Stomach (tissue), 4 donors: ENCODE measurements around the gene ARL13B.

Experiments used
- CTCF ChIP-seq, 7 experiments: fragments of 450-650 bp in 4 of 7; fragments of 200-600 bp in 3 of 7; sonication (generic) in 3 of 7; IDR thresholded peaks; one replicate each; pipeline ENCODE4 v1.5.1; 2016 to 2019; ENCODE audit warnings: antibody characterized with exemption in 7 of 7, control low read depth in 2 of 7, mild to moderate bottlenecking in 1 of 7
- EP300 ChIP-seq: sonication (generic); formaldehyde crosslinking; IDR thresholded peaks from one replicate; pipeline ENCODE4 v1.6.1; 2017; ENCODE audit warnings: antibody characterized with exemption
- POLR2A ChIP-seq, 4 donors: fragments of 450-650 bp; IDR thresholded peaks; one replicate each; pipeline ENCODE4 v1.6.1; 2016; ENCODE audit warnings: antibody characterized with exemption in 4 of 4, control low read depth in 2 of 4, mild to moderate bottlenecking in 1 of 4, moderate library complexity in 1 of 4
- POLR2AphosphoS5 ChIP-seq, 3 donors: sonication (generic); formaldehyde crosslinking; IDR thresholded peaks; one replicate each; pipeline ENCODE4 v1.6.1; 2016; ENCODE audit warnings: antibody characterized with exemption in 3 of 3

GRCh38 chr3:94024385-94024784 lies 44.4 kb downstream of the ARL13B start:
- TF ChIP-seq CTCF (IDR thresholded peaks at IDR 0.05): no peak
- TF ChIP-seq POLR2AphosphoS5 (IDR thresholded peaks at IDR 0.05): no peak
- no peak for TF ChIP-seq EP300
- no peak for TF ChIP-seq POLR2A (IDR thresholded peaks at IDR 0.05)
